ENCODE measurements around the gene SYS1. TPM values are rescaled to one million over a fixed set of nuclear protein-coding genes. Genes with fewer than 3 reads are reported as not detected.

Gene SYS1
- total RNA-seq, 1 experiment from 2014 or later: 19.1 TPM

GRCh38 chr20:45336530-45337366 is 26.2 kb upstream of the SYS1 start:
- POLR2A ChIA-PET: interaction anchor here (0.5 to 37.4 kb wide), 24 partner anchors 10 to 1370 kb away, joined by 3 to 1328 read pairs (median 4); partner anchors contain the start of genes PCIF1, PIGT, SDC4 and SLPI
- intact Hi-C loops (cut with micrococcal nuclease): loop anchor here (1.0 kb wide), 1 partner anchor 27 kb away; the partner anchor contains the start of gene SYS1
- Mint-ChIP-seq H3K27me3 (ENCODE audit: insufficient read depth, unreplicated experiment) (no peaks in the 10 kb centered on the region), H3K4me1 (ENCODE audit: insufficient read depth, unreplicated experiment) (peaks cover 50% of the 10 kb centered on the region), H3K27ac (ENCODE audit: low read depth, unreplicated experiment) (peak overlapping the region; percentile 97), H3K36me3 (ENCODE audit: insufficient read depth, unreplicated experiment) (peaks cover 75% of the 10 kb centered on the region), H3K9me3 (ENCODE audit: unreplicated experiment) (no peaks in the 10 kb centered on the region), H3K4me3 (ENCODE audit: unreplicated experiment) (peak overlapping the region; percentile 45)
- TSS peak; percentile 96 for BruUV-seq (replicated peaks)
- TF ChIP-seq CTCF (IDR thresholded peaks at IDR 0.05; ENCODE audit: unreplicated experiment): no peak
- DNase-seq (ENCODE audit: unreplicated experiment): peak; percentile 96
- CTCF ChIA-PET: interaction anchor here (0.5 to 4.7 kb wide), 26 partner anchors 10 to 1990 kb away, joined by 3 to 44 read pairs (median 4); partner anchors contain the start of genes PIGT, SDC4 and SYS1

- intact Hi-C loops (cut with micrococcal nuclease): no loop called here
- peak; percentile 66 for DNase-seq (ENCODE audit: unreplicated experiment)
- H3K4me1 Mint-ChIP-seq (ENCODE audit: insufficient read depth, unreplicated experiment): peaks cover 58% of the 10 kb centered on the region
- H3K27me3 Mint-ChIP-seq (ENCODE audit: insufficient read depth, unreplicated experiment): no peaks in the 10 kb centered on the region
- CTCF ChIA-PET: interaction anchor here (0.5 to 4.7 kb wide), 21 partner anchors 9 to 1989 kb away, joined by 3 to 44 read pairs (median 5); partner anchors contain the start of genes SDC4 and SYS1
- H3K4me3 Mint-ChIP-seq (ENCODE audit: unreplicated experiment): peak overlapping the region; percentile 45
- peak overlapping the region; percentile 97 for H3K27ac Mint-ChIP-seq (ENCODE audit: low read depth, unreplicated experiment)
- peaks cover 67% of the 10 kb centered on the region for H3K36me3 Mint-ChIP-seq (ENCODE audit: insufficient read depth, unreplicated experiment)
- TF ChIP-seq CTCF (IDR thresholded peaks at IDR 0.05; ENCODE audit: unreplicated experiment): no peak
- POLR2A ChIA-PET: interaction anchor here (0.5 to 37.4 kb wide), 21 partner anchors 11 to 1369 kb away, joined by 3 to 1328 read pairs (median 5); partner anchors contain the start of genes PCIF1, PIGT, SDC4 and SLPI
- no peaks in the 10 kb centered on the region for H3K9me3 Mint-ChIP-seq (ENCODE audit: unreplicated experiment)
- no TSS peak for BruUV-seq (replicated peaks)
Observed at GRCh38 chr20:45337367-45338120, 25.4 kb upstream of the SYS1 start.

GRCh38 chr20:45338121-45339030 is 24.6 kb upstream of the SYS1 start:
- H3K27ac Mint-ChIP-seq (ENCODE audit: low read depth, unreplicated experiment): peak overlapping the region; percentile 97
- peaks cover 59% of the 10 kb centered on the region for H3K36me3 Mint-ChIP-seq (ENCODE audit: insufficient read depth, unreplicated experiment)
- DNase-seq (ENCODE audit: unreplicated experiment): peak; percentile 34
- intact Hi-C loops (cut with micrococcal nuclease): no loop called here
- TF ChIP-seq CTCF (IDR thresholded peaks at IDR 0.05; ENCODE audit: unreplicated experiment): no peak
- ChIA-PET CTCF (interaction anchor here (0.5 to 4.7 kb wide), 6 partner anchors 13 to 433 kb away, joined by 3 to 44 read pairs (median 5); no protein-coding TSS in a partner anchor), POLR2A (interaction anchor here (0.5 to 37.4 kb wide), 10 partner anchors 17 to 448 kb away, joined by 3 to 1328 read pairs (median 10); partner anchors contain the start of genes PIGT, SDC4 and SYS1)
- H3K27me3 Mint-ChIP-seq (ENCODE audit: insufficient read depth, unreplicated experiment): no peaks in the 10 kb centered on the region
- H3K4me3 Mint-ChIP-seq (ENCODE audit: unreplicated experiment): peak overlapping the region; percentile 44
- H3K4me1 Mint-ChIP-seq (ENCODE audit: insufficient read depth, unreplicated experiment): peaks cover 65% of the 10 kb centered on the region
- H3K9me3 Mint-ChIP-seq (ENCODE audit: unreplicated experiment): no peaks in the 10 kb centered on the region
- no TSS peak for BruUV-seq (replicated peaks)
